ENCODE data around the gene LUC7L.
"Not testable (repeated sequence)": the region's sequence is repeated elsewhere in the genome, so short reads cannot be mapped to it uniquely, and the experiment has no call there.

Gene LUC7L

GRCh38 chr16:263182-263774, 34.0 kb upstream of the LUC7L start:
- DNase-seq (ENCODE audit: low read depth), result no peak

- DNase-seq (ENCODE audit: low read depth), result no peak
Measured at GRCh38 chr16:262121-262745, 33.0 kb upstream of the LUC7L start.

- DNase-seq (ENCODE audit: low read depth), result no peak
Measured at GRCh38 chr16:261031-261691, 31.9 kb upstream of the LUC7L start.

DNA sequence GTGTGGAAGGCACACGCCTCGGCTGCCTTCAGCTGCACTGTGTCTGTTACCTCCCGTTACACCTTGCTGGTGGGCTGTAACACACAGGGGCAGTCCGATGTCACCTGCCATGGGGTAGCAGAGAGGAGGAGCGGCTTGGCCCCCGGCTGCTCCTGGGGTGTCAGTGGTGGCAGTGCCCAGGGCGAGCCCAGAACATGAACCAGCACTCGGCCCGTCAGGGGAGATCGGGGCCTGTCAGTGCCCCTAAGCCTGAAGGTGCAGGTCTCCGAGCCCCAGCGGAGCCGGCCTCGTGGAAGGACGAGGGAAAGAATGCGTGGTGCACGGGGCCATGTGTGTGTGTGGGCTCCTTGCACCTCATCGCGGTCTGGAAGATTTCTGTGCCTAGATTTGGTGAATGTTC, 31.1 kb upstream of the LUC7L start:
- no peak for DNase-seq (ENCODE audit: low read depth)

DNA sequence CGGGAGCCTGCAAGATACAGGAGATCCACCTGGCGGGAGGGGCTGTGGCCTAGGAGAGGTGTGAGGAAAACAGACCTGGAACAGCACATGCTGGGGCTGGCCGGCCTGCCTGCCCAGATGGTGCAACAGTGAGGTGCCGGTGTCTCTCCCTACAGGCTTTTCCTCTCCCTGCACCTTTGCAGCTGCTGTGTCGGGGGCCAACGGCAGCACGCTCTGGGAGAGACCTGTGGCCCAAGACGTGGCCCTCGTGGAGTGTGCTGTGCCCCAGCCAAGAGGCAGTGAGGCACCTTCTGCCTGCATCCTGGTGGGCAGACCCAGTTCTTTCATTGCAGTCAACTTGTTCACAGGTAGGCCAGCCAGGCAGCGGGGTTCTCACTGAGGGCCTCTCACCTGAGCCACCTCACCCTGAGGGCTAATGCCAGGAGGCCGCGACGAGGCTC, 30.6 kb upstream of the LUC7L start:
- no peak for DNase-seq (ENCODE audit: low read depth)

- DNase-seq (ENCODE audit: low read depth), result no peak
Measured at GRCh38 chr16:259226-259625, 30.0 kb upstream of the LUC7L start.

DNA sequence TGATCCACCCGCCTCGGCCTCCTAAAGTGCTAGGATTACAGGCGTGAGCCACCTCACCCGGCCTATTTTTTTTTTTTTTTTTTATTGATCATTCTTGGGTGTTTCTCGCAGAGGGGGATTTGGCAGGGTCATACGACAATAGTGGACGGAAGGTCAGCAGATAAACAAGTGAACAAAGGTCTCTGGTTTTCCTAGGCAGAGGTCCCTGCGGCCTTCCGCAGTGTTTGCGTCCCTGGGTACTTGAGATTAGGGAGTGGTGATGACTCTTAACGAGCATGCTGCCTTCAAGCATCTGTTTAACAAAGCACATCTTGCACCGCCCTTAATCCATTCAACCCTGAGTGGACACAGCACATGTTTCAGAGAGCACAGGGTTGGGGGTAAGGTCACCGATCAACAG, 28.8 kb upstream of the LUC7L start:
- DNase-seq (ENCODE audit: low read depth), result not testable (repeated sequence)

DNA sequence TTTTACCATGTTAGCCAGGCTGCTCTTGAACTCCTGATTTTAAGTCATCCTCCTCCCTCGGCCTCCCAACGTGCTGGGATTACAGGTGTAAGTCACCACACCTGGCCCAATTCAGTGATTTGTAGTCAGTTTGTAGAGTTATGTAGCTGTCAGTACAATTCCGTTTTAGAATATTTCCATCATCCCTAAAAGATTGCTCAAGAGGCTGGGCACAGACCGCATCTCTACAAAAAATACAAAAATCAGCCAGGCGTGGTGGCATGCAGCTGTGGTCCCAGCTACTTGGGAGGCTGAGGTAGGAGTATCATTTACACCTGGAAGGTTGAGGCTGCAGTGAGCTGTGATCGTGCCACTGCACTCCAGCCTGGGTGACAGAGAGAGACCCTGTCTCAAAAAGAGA, 25.9 kb upstream of the LUC7L start:
- no peak for DNase-seq (ENCODE audit: low read depth)

DNA sequence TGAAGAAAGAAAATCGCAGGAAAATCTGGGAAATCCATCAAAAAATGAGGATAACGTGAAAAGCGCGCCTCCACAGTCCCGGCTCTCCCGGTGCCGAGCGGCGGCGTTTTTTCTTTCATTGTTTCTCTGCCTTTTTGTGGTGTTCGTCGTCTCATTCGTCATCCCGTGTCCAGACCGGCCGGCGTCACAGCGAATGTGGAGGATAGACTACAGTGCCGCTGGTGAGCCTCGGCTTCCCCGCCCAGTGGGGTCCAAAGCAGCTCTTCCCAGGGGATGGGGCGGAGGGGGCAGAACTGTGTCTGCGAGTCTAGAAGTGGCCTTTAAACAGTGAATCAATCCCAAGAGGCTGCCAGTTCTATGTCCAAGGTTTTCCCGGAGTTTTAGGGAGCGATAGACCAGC, 25.2 kb upstream of the LUC7L start:
- DNase-seq (ENCODE audit: low read depth), result no peak

DNA sequence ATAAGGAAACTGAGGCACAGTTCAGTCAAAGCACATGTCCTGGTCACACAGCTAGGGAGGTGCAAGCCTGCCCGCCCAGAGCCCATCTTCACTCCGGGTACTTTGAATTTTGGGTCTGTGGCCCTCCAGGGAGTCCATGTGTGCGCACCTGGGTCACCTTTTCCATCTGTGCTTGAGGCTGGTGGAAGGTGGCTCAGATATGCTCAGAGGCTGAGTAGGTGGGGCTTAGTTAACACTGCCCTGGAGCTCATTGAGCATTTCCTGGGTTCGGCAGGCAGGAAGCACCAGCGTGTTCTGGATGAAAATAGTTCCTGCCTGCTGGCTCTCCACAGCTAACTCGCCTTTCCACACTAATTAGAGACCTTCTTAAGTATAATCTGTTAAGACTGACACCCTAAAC, 24.6 kb upstream of the LUC7L start:
- no peak for DNase-seq (ENCODE audit: low read depth)

DNA sequence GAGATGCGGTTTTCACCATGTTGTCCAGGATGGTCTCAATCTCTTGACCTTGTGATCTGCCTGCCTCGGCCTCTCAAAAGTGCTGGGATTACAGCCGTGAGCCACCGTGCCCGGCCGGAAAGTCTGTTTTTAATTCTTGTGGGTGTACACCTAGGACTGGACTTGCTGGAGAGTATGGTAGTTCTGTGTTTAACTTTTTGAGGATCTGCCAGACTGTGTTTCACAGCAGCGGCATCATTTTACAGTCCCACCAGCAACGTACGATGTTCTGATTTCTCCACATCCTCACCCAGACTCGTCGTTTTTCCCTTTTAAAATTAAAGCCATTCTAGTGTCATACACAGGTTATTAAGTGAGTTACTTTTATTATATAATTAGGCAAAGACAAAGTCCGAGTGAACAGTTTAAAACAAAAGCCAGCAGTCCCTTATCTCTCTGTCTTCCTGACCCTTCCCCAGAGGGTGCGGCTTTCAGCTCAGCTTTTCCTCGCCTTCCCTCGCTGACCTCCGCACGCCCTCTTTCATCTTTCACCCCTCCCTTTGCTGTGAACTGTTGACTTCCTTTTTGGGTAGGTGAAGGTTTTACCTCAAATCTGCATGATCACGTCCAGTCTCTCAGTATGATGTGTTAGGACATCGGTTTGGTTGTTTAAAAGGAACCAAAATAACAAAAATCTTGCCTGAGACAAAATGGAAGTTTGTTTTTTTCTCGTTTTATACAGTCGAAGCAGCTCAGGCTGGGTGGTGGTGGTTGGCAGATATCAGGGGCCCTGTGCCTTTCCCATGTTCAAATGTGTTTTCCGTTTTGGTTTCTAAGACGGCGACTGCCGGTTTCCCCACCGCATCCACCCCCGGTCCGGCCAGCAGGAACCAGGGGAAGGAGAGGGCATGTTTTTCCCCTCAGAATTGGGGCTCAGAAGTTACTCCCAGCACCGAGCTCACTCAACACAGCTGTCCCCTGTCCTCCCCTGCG, 23.4 kb upstream of the LUC7L start:
- DNase-seq (ENCODE audit: low read depth), result no peak

DNA sequence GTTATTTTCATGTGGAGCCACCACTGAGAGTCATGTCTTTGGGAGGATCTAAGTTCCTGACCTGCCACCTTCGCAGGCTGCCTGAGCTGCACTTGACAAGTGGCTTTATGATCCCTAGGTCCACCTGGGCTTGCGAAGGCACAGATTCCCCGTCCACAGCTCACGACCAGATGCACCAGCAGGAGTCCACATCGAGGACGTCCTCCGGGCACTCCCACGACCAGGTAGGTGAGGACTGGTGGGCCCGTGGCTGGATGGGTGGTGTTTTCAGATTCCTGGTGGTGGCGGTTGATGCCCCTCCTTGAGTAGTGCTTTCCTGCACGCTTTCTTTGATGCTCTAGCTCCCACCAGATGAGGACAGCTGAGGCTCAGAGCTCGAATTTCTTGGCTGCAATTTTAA, 20.2 kb upstream of the LUC7L start:
- no peak for DNase-seq (ENCODE audit: low read depth)

- no peak for DNase-seq (ENCODE audit: low read depth)
Measured at GRCh38 chr16:247027-247426, 17.8 kb upstream of the LUC7L start.

DNA sequence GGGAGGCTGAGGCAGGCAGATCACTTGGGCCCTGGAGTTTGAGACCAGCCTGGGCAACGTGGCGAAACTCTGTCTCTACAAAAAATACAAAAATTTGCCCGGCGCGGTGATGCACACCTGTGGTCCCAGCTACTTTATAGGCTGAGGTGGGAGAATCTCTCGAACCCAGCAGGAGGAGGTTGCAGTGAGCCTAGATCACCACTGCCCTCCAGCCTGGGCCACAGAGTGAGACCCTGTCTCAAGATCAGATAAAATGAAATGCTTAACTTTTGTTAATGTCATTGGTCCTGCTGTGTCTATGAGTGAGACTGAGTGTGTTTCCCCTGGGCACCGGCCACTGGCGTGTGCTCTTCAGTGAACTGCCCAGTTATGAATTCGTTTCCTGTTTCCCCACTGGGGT, 15.9 kb upstream of the LUC7L start:
- no peak for DNase-seq (ENCODE audit: low read depth)

DNA sequence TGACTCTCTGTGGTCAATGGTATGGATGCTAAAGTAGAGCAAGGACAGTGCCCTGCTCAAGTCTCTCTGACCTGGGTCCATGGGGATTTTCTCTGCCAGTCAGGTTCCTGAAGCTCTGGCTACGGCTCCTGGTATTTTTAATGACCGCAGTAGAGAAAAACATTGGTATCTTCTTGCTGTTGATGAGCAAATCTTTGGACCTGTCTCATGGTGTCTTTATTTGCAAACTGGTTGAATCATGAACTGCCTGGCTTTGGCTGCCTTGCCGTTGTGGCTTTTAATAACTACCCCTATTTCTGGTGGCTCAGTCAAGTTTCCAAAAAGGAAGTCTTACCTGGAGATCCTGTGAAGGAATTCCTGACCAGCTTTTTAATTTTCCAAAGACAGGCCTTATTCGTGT, 14.1 kb upstream of the LUC7L start:
- no peak for DNase-seq (ENCODE audit: low read depth)

GRCh38 chr16:242281-242680, 13.0 kb upstream of the LUC7L start:
- DNase-seq (ENCODE audit: low read depth), result no peak

DNA sequence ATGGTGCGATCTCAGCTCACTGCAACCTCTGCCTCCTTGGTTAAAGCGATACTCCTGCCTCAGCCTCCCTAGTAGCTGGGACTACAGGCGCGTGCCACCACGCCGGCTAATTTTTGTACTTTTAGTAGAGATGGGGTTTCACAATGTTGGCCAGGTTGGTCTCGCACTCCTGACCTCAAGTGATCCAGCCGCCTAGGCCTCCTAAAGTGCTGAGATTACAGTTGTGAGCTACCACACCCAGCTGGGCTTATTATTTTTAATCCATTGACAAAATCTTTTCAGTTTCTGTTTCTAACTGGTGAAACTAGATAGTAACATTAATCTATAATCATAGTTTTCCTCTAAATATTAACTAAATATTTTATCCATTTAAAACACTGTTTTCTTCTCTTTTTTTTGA, 11.3 kb upstream of the LUC7L start:
- no peak for DNase-seq (ENCODE audit: low read depth)

- DNase-seq (ENCODE audit: low read depth), result no peak
Measured at GRCh38 chr16:239948-240277, 10.7 kb upstream of the LUC7L start.

DNA sequence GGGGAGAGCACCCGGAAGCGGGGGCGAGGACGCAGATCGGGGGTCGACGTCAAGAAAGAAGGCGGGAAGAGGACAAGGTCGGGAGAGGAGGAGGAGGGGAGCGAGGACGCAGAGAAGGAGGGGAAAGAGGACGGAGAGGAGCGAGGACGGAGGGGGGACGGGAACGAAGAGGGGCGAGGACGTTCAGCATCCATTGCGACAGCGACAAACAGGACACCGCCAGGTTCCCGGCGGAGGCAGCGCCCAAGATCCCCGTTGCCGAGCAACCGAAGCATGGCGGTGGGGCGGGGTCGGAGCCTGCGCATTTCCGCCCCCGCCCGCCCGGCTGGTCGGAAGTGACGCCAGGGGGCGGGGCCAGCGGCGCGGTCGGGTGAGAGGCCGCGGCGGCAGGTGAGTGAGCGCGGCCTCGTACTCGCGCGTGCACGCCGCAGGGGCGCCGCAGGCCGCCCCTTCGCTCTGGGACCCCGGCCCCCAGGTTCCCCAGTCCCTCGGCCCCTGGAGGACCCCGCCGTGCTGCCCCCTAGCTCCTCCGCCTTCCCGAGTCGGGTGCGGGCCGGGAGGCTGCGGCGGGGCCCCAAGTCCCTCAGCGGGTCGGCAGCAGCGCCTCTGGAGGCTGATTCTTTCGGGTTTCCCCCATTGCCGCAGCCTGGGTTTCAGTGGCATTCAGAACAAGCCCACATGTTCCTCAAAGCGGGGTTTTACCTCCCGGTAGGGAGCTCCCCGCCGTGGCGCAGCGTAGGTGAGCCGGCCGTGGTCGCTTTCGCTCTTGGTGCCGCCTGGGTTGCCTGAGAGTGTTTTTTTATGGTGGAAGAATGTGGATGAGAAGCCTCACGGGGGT, 5.4 kb upstream of the LUC7L start, which contains the start of gene FAM234A:
TSS of gene FAM234A (plus strand) at position 354 of the 838 bp plus-strand sequence. CDS start 19,593 bp downstream, outside the sequence.
- DNase-seq (ENCODE audit: low read depth), result peak; percentile 92

- no peak for DNase-seq (ENCODE audit: low read depth)
Measured at GRCh38 chr16:230949-231348, 1.7 kb upstream of the LUC7L start.

DNA sequence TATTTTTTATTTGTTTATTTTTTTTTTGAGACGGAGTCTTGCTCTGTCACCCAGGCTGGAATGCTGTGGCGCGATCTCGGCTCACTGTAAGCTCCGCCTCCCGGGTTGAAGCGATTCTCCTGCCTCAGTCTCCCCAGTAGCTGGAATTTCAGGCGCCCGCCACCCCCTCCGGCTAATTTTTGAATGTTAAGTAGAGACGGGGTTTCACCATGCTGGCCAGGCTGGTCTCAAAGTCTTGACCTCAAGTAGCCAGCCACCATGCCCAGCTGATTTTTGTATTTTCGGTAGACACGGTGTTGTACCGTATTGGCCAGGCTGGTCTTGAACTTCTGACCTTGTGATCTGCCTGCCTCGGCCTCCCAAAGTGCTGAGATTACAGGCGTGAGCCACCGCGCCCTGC, 1.1 kb upstream of the LUC7L start:
- not testable (repeated sequence) for DNase-seq (ENCODE audit: low read depth)
